HG03045 (cell line): ENCODE results near the gene ADAMTS19.

Experiments used
- ATAC-seq: cut with Tn5 transposase; IDR thresholded peaks from one replicate; pipeline ENCODE4 v1.9.1; 2021; ENCODE audit warnings: mild to moderate bottlenecking, moderate library complexity; ENCODE audit not compliant: unreplicated experiment

Gene ADAMTS19

GRCh38 chr5:129747572-129748407 is 287.7 kb downstream of the ADAMTS19 start, which contains the start of gene MINAR2:
Gene MINAR2, plus strand, starts transcription at chr5:129748094. Its CDS starts 97 bp downstream, at chr5:129748191.
- ATAC-seq: no peak

GRCh38 chr5:129748913-129749880 is 289.1 kb downstream of the ADAMTS19 start:
- ATAC-seq: no peak

- ATAC-seq: no peak
Measured at GRCh38 chr5:129760636-129761325, 300.7 kb downstream of the ADAMTS19 start.

GRCh38 chr5:129763651-129764050 is 303.6 kb downstream of the ADAMTS19 start:
- ATAC-seq: no peak

- no peak for ATAC-seq
Measured at GRCh38 chr5:129766798-129767197, 306.7 kb downstream of the ADAMTS19 start.

- ATAC-seq: peak; percentile 85
Measured at GRCh38 chr5:129767927-129768380, 307.9 kb downstream of the ADAMTS19 start.

GRCh38 chr5:129768735-129769134 is 308.6 kb downstream of the ADAMTS19 start:
- ATAC-seq: no peak

- no peak for ATAC-seq
Measured at GRCh38 chr5:129770024-129770820, 310.1 kb downstream of the ADAMTS19 start.

GRCh38 chr5:129771058-129771838 is 311.1 kb downstream of the ADAMTS19 start:
- ATAC-seq: peak; percentile 69

- no peak for ATAC-seq
Measured at GRCh38 chr5:129773376-129773775, 313.3 kb downstream of the ADAMTS19 start.

GRCh38 chr5:129781594-129781993 is 321.5 kb downstream of the ADAMTS19 start:
- ATAC-seq: no peak
